ENCODE data around the gene ADAM30.

The ADAM30 gene

GRCh38 chr1:119893238-119893791 is 3.0 kb downstream of the ADAM30 start:
- Mint-ChIP-seq H3K4me1 (peaks cover 11% of the 10 kb centered on the region), H3K36me3 (peaks cover 3% of the 10 kb centered on the region), H3K27ac (no peak overlapping the region), H3K4me3 (no peak overlapping the region), H3K9me3 (peaks cover 5% of the 10 kb centered on the region), H3K27me3 (peaks cover 8% of the 10 kb centered on the region)

- H3K27me3 Mint-ChIP-seq = peaks cover 10% of the 10 kb centered on the region
- no peak overlapping the region for H3K27ac Mint-ChIP-seq
- peaks cover 11% of the 10 kb centered on the region for H3K4me1 Mint-ChIP-seq
- no peak overlapping the region for H3K4me3 Mint-ChIP-seq
- H3K9me3 Mint-ChIP-seq = peaks cover 8% of the 10 kb centered on the region
- H3K36me3 Mint-ChIP-seq = peaks cover 5% of the 10 kb centered on the region
These were observed 4.9 kb downstream of the ADAM30 start for GRCh38 chr1:119891386-119891785.

- Mint-ChIP-seq H3K4me1 (peaks cover 6% of the 10 kb centered on the region), H3K27ac (no peak overlapping the region), H3K27me3 (peaks cover 11% of the 10 kb centered on the region), H3K36me3 (peaks cover 5% of the 10 kb centered on the region), H3K9me3 (peaks cover 8% of the 10 kb centered on the region), H3K4me3 (no peak overlapping the region)
These were observed 7.8 kb downstream of the ADAM30 start for GRCh38 chr1:119888476-119888875.

- no peak overlapping the region for H3K27ac Mint-ChIP-seq
- no peak overlapping the region for H3K4me3 Mint-ChIP-seq
- H3K9me3 Mint-ChIP-seq = peaks cover 8% of the 10 kb centered on the region
- peaks cover 5% of the 10 kb centered on the region for H3K36me3 Mint-ChIP-seq
- H3K4me1 Mint-ChIP-seq = no peaks in the 10 kb centered on the region
- peaks cover 11% of the 10 kb centered on the region for H3K27me3 Mint-ChIP-seq
These were observed 8.9 kb downstream of the ADAM30 start for GRCh38 chr1:119887427-119887826.

- Mint-ChIP-seq H3K9me3 (peaks cover 8% of the 10 kb centered on the region), H3K4me1 (no peaks in the 10 kb centered on the region), H3K36me3 (peaks cover 5% of the 10 kb centered on the region), H3K27ac (no peak overlapping the region), H3K4me3 (no peak overlapping the region), H3K27me3 (peaks cover 10% of the 10 kb centered on the region)
These were observed 10.2 kb downstream of the ADAM30 start for GRCh38 chr1:119885903-119886783.

- no peak overlapping the region for H3K27ac Mint-ChIP-seq
- peaks cover 12% of the 10 kb centered on the region for H3K27me3 Mint-ChIP-seq
- no peaks in the 10 kb centered on the region for H3K4me1 Mint-ChIP-seq
- no peak overlapping the region for H3K4me3 Mint-ChIP-seq
- H3K9me3 Mint-ChIP-seq = peaks cover 8% of the 10 kb centered on the region
- H3K36me3 Mint-ChIP-seq = peaks cover 5% of the 10 kb centered on the region
These were observed 11.6 kb downstream of the ADAM30 start for GRCh38 chr1:119884711-119885110.

GRCh38 chr1:119883826-119884225 is 12.5 kb downstream of the ADAM30 start:
- Mint-ChIP-seq H3K36me3 (peaks cover 5% of the 10 kb centered on the region), H3K27me3 (peaks cover 12% of the 10 kb centered on the region), H3K4me3 (no peak overlapping the region), H3K4me1 (no peaks in the 10 kb centered on the region), H3K9me3 (peaks cover 8% of the 10 kb centered on the region), H3K27ac (no peak overlapping the region)

- no peaks in the 10 kb centered on the region for H3K4me1 Mint-ChIP-seq
- H3K27ac Mint-ChIP-seq = no peak overlapping the region
- H3K4me3 Mint-ChIP-seq = no peak overlapping the region
- no peaks in the 10 kb centered on the region for H3K9me3 Mint-ChIP-seq
- peaks cover under 1% of the 10 kb centered on the region for H3K36me3 Mint-ChIP-seq
- H3K27me3 Mint-ChIP-seq = peaks cover 10% of the 10 kb centered on the region
These were observed 13.9 kb downstream of the ADAM30 start for GRCh38 chr1:119882132-119883049.

- no peaks in the 10 kb centered on the region for H3K36me3 Mint-ChIP-seq
- no peaks in the 10 kb centered on the region for H3K4me1 Mint-ChIP-seq
- peaks cover 6% of the 10 kb centered on the region for H3K27me3 Mint-ChIP-seq
- no peak overlapping the region for H3K27ac Mint-ChIP-seq
- no peaks in the 10 kb centered on the region for H3K9me3 Mint-ChIP-seq
- H3K4me3 Mint-ChIP-seq = no peak overlapping the region
These were observed 16.5 kb downstream of the ADAM30 start for GRCh38 chr1:119879510-119880434.

GRCh38 chr1:119878171-119878570 is 18.1 kb downstream of the ADAM30 start:
- no peaks in the 10 kb centered on the region for H3K9me3 Mint-ChIP-seq
- no peak overlapping the region for H3K4me3 Mint-ChIP-seq
- peaks cover 10% of the 10 kb centered on the region for H3K27me3 Mint-ChIP-seq
- H3K36me3 Mint-ChIP-seq = no peaks in the 10 kb centered on the region
- H3K27ac Mint-ChIP-seq = no peak overlapping the region
- no peaks in the 10 kb centered on the region for H3K4me1 Mint-ChIP-seq

GRCh38 chr1:119874186-119874585 is 22.1 kb downstream of the ADAM30 start:
- Mint-ChIP-seq H3K4me1 (no peaks in the 10 kb centered on the region), H3K27me3 (peaks cover 18% of the 10 kb centered on the region), H3K9me3 (no peaks in the 10 kb centered on the region), H3K27ac (no peak overlapping the region), H3K4me3 (no peak overlapping the region), H3K36me3 (no peaks in the 10 kb centered on the region)

GRCh38 chr1:119873135-119874015 is 22.9 kb downstream of the ADAM30 start:
- Mint-ChIP-seq H3K9me3 (no peaks in the 10 kb centered on the region), H3K27ac (no peak overlapping the region), H3K36me3 (no peaks in the 10 kb centered on the region), H3K4me1 (no peaks in the 10 kb centered on the region), H3K27me3 (peaks cover 18% of the 10 kb centered on the region), H3K4me3 (no peak overlapping the region)

GRCh38 chr1:119871881-119872280 is 24.4 kb downstream of the ADAM30 start:
- Mint-ChIP-seq H3K4me3 (no peak overlapping the region), H3K36me3 (no peaks in the 10 kb centered on the region), H3K27me3 (peaks cover 16% of the 10 kb centered on the region), H3K4me1 (no peaks in the 10 kb centered on the region), H3K27ac (no peak overlapping the region), H3K9me3 (no peaks in the 10 kb centered on the region)

Data from activated naive CD4-positive, alpha-beta T cell treated with anti-CD3 and anti-CD28 coated beads, Interleukin-2, amount 50 U/mL, for 24 hours (primary cell).